Naive B cell (primary cell): ENCODE results near the gene PPRC1. TPM values are rescaled to one million over a fixed set of nuclear protein-coding genes. Genes with fewer than 3 reads are reported as not detected.

Experiments
- ATAC-seq, 2 donors: fragments of 150-1000 bp; cut with Tn5 transposase; 2 replicates each; pipeline ENCODE4 v1.10.0; 2021; ENCODE audit warnings: low read depth in 2 of 2, mild to moderate bottlenecking in 2 of 2, moderate library complexity in 2 of 2
- DNase-seq: peaks from one replicate; pipeline ENCODE4 v3.0.0; 2022
- H3K27ac Mint-ChIP-seq, 6 donors: one replicate each; pipeline ENCODE4 v1.8.0; 2020 to 2022; ENCODE audit warnings: mild to moderate bottlenecking in 6 of 6, mixed read lengths in 6 of 6, moderate library complexity in 5 of 6, inconsistent platforms in 2 of 6
- H3K27me3 Mint-ChIP-seq, 3 donors: one replicate each; pipeline ENCODE4 v1.8.0; 2021 to 2022; ENCODE audit warnings: mixed read lengths in 3 of 3, mild to moderate bottlenecking in 1 of 3
- H3K36me3 Mint-ChIP-seq, 2 donors: one replicate each; pipeline ENCODE4 v1.8.0; 2020 to 2022; ENCODE audit warnings: mixed read lengths in 2 of 2, inconsistent platforms in 1 of 2, mild to moderate bottlenecking in 1 of 2
- H3K4me1 Mint-ChIP-seq, 3 donors: one replicate each; pipeline ENCODE4 v1.8.0; 2020 to 2022; ENCODE audit warnings: mixed read lengths in 3 of 3, inconsistent platforms in 1 of 3, mild to moderate bottlenecking in 1 of 3, moderate library complexity in 1 of 3
- H3K4me3 Mint-ChIP-seq, 8 donors: one replicate each; pipeline ENCODE4 v1.8.0; 2020 to 2022; ENCODE audit warnings: mild to moderate bottlenecking in 8 of 8, mixed read lengths in 8 of 8, moderate library complexity in 8 of 8, inconsistent platforms in 2 of 8
- H3K9me3 Mint-ChIP-seq, 7 donors: one replicate each; pipeline ENCODE4 v1.8.0; 2020 to 2022; ENCODE audit warnings: mixed read lengths in 7 of 7, mild to moderate bottlenecking in 5 of 7, inconsistent platforms in 2 of 7, moderate library complexity in 1 of 7
- polyA plus RNA-seq, 6 donors: library from polyadenylated mRNA; unstranded; fragments of 300-500 nt; fragmentation: Illumina TruSeq; gene quantifications; one replicate each; pipeline ENCODE4 v1.2.3, GENCODE V29; 2021; ENCODE audit warnings: low read depth in 6 of 6

The PPRC1 gene
- polyA plus RNA-seq, 6 donors from 2014 or later = 6.4 to 24.1 (median 9.7) TPM

GRCh38 chr10:102196893-102197292 is 64.1 kb downstream of the PPRC1 start:
- ATAC-seq (no peak), DNase-seq (no peak)
- Mint-ChIP-seq H3K36me3 (no peaks in the 10 kb centered on the region), H3K9me3 (peaks cover 0 to 7% (median 3%) of the 10 kb centered on the region in 7 donors), H3K27me3 (peaks cover 8 to 29% (median 16%) of the 10 kb centered on the region in 3 donors), H3K4me1 (peaks cover 0 to 3% (median 0%) of the 10 kb centered on the region in 3 donors), H3K27ac (no peak overlapping the region), H3K4me3 (no peak overlapping the region)

- Mint-ChIP-seq H3K9me3 (peaks cover 0 to 4% (median 0%) of the 10 kb centered on the region in 7 donors), H3K27ac (no peak overlapping the region), H3K4me1 (peaks cover 5 to 11% (median 7%) of the 10 kb centered on the region in 3 donors), H3K4me3 (no peak overlapping the region), H3K36me3 (no peaks in the 10 kb centered on the region), H3K27me3 (peaks cover 8 to 29% (median 16%) of the 10 kb centered on the region in 3 donors)
- DNase-seq (no peak), ATAC-seq (no peak)
These were observed 65.2 kb downstream of the PPRC1 start for GRCh38 chr10:102198027-102198426.

Other genes starting within 250 kb of the PPRC1 start
- gene ARMH3, start 76.9 kb upstream of the PPRC1 start, polyA plus RNA-seq = 10 to 100 TPM; 29.9 to 56.9 (median 46.8) TPM
- 10 to 100 TPM; 16.3 to 31.9 (median 21.2) TPM for gene HPS6, start 67.7 kb upstream of the PPRC1 start, polyA plus RNA-seq
- 10 to 100 TPM in 5 of 6 donors, 1 to 10 TPM in 1; 7.1 to 37.9 (median 30.5) TPM for gene LDB1, start 12.7 kb upstream of the PPRC1 start, polyA plus RNA-seq
- 10 to 100 TPM in 5 of 6 donors, 1 to 10 TPM in 1; 8.6 to 59.3 (median 47.1) TPM for gene NOLC1, start 19.3 kb downstream of the PPRC1 start, polyA plus RNA-seq
- not detected for gene ELOVL3, start 93.3 kb downstream of the PPRC1 start, polyA plus RNA-seq
- not detected for gene PITX3, start 108.5 kb downstream of the PPRC1 start, polyA plus RNA-seq
- 10 to 100 TPM in 1 of 6 donors, 1 to 10 TPM in 5; 3.9 to 14.8 (median 6.2) TPM for gene GBF1, start 112.5 kb downstream of the PPRC1 start, polyA plus RNA-seq